ENCODE measurements around the gene TMEM9. TPM values are rescaled to one million over a fixed set of nuclear protein-coding genes. Genes with fewer than 3 reads are reported as not detected.

TMEM9 gene
- total RNA-seq, 6 donors from 2014 or later, result 29.3 to 73.6 (median 59.2) TPM

GRCh38 chr1:201183209-201183608, 28.9 kb upstream of the TMEM9 start:
- Histone ChIP-seq H3K4me3 (no peak overlapping the region), H3K36me3 (no peaks in the 10 kb centered on the region), H3K4me1 (peaks cover 0 to 6% (median 0%) of the 10 kb centered on the region in 4 donors), H3K27ac (no peak overlapping the region), H3K27me3 (no peaks in the 10 kb centered on the region), H3K9me3 (no peaks in the 10 kb centered on the region)
- DNase-seq, result no peak
- TF ChIP-seq CTCF (IDR thresholded peaks at IDR 0.05) (no peak), EP300 (IDR thresholded peaks at IDR 0.05) (no peak), POLR2AphosphoS5 (IDR thresholded peaks at IDR 0.05) (no peak), POLR2A (IDR thresholded peaks at IDR 0.05) (no peak)
- ATAC-seq (ENCODE audit: low FRiP score in 2 of 2), result no peak
- WGBS, 2 donors, result 85 to 94% methylated on average over 3 of the region's 3 CpGs

GRCh38 chr1:201181726-201182125, 27.5 kb upstream of the TMEM9 start:
- no peak for TF ChIP-seq CTCF (IDR thresholded peaks at IDR 0.05)
- no peak for TF ChIP-seq POLR2AphosphoS5 (IDR thresholded peaks at IDR 0.05)
- TF ChIP-seq POLR2A (IDR thresholded peaks at IDR 0.05), result no peak
- TF ChIP-seq EP300 (IDR thresholded peaks at IDR 0.05), result no peak
- DNase-seq, result no peak
- Histone ChIP-seq H3K9me3 (no peaks in the 10 kb centered on the region), H3K4me3 (no peak overlapping the region), H3K36me3 (no peaks in the 10 kb centered on the region), H3K4me1 (peaks cover 0 to 6% (median 0%) of the 10 kb centered on the region in 4 donors), H3K27ac (no peak overlapping the region), H3K27me3 (no peaks in the 10 kb centered on the region)
- ATAC-seq (ENCODE audit: low FRiP score in 2 of 2), result no peak
- 51 to 54% methylated on average over 2 of the region's 2 CpGs for WGBS, 2 donors

- H3K27me3 ChIP-seq, result no peaks in the 10 kb centered on the region
- no peak for DNase-seq
- WGBS, 2 donors, result 74 to 81% methylated on average over 1 of the region's 1 CpG
- H3K27ac ChIP-seq, result no peak overlapping the region
- H3K36me3 ChIP-seq, result no peaks in the 10 kb centered on the region
- no peaks in the 10 kb centered on the region for H3K9me3 ChIP-seq
- no peak for ATAC-seq (ENCODE audit: low FRiP score in 2 of 2)
- no peak overlapping the region for H3K4me3 ChIP-seq
- TF ChIP-seq POLR2A (IDR thresholded peaks at IDR 0.05) (no peak), EP300 (IDR thresholded peaks at IDR 0.05) (no peak)
- peaks cover 0 to 6% (median 0%) of the 10 kb centered on the region in 4 donors for H3K4me1 ChIP-seq
Measured at GRCh38 chr1:201181323-201181722, 27.0 kb upstream of the TMEM9 start.

- 85 to 95% methylated on average over 6 of the region's 6 CpGs for WGBS, 2 donors
- DNase-seq (no peak), ATAC-seq (ENCODE audit: low FRiP score in 2 of 2) (no peak)
- Histone ChIP-seq H3K4me3 (no peak overlapping the region), H3K36me3 (no peaks in the 10 kb centered on the region), H3K27ac (no peak overlapping the region), H3K4me1 (peaks cover 0 to 6% (median 0%) of the 10 kb centered on the region in 4 donors), H3K27me3 (no peaks in the 10 kb centered on the region), H3K9me3 (no peaks in the 10 kb centered on the region)
- TF ChIP-seq EP300 (IDR thresholded peaks at IDR 0.05) (no peak), CTCF (IDR thresholded peaks at IDR 0.05) (no peak), POLR2AphosphoS5 (IDR thresholded peaks at IDR 0.05) (no peak), POLR2A (IDR thresholded peaks at IDR 0.05) (no peak)
Measured at GRCh38 chr1:201180901-201181300, 26.6 kb upstream of the TMEM9 start.

GRCh38 chr1:201180141-201180540, 25.9 kb upstream of the TMEM9 start:
- WGBS, 2 donors, result 21 to 24% methylated on average over 1 of the region's 1 CpG
- no peak for DNase-seq
- H3K27me3 ChIP-seq, result no peaks in the 10 kb centered on the region
- no peaks in the 10 kb centered on the region for H3K9me3 ChIP-seq
- H3K4me1 ChIP-seq, result peaks cover 0 to 6% (median 0%) of the 10 kb centered on the region in 4 donors
- H3K36me3 ChIP-seq, result no peaks in the 10 kb centered on the region
- TF ChIP-seq POLR2A (IDR thresholded peaks at IDR 0.05) (no peak), POLR2AphosphoS5 (IDR thresholded peaks at IDR 0.05) (no peak), EP300 (IDR thresholded peaks at IDR 0.05) (no peak), CTCF (IDR thresholded peaks at IDR 0.05) (no peak)
- no peak overlapping the region for H3K27ac ChIP-seq
- ATAC-seq (ENCODE audit: low FRiP score in 2 of 2), result no peak
- H3K4me3 ChIP-seq, result no peak overlapping the region
